Raji (cell line): ENCODE measurements around the gene TXNDC15.

Experiments used
- POLR2A ChIP-seq: IDR thresholded peaks from 2 replicates; pipeline ENCODE4 v1.6.1; 2011; ENCODE audit warnings: low read depth, low read length, control low read depth; ENCODE audit not compliant: insufficient read depth

The TXNDC15 gene

GRCh38 chr5:134911285-134912206, 37.4 kb downstream of the TXNDC15 start:
- no peak for TF ChIP-seq POLR2A

GRCh38 chr5:134913254-134913653, 39.1 kb downstream of the TXNDC15 start:
- no peak for TF ChIP-seq POLR2A

DNA sequence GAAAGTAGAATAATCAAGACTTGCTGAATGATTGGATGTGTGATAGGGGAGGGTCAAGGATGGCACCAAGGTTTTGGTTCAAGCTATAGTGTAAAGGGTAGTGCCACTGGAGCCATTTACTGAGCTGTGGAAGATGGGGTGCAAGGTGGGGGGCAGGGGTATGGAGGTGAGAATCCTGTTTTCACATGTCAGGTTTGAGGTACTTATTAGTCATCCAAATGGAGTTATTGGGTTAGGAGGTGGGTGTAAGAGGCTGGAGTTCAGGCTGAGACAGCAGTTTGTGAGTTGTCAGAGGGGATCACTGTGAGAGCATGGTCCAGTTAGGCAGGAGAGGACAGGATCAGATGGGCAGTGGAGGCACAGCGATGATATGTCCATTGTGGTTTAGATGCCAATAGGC, 39.6 kb downstream of the TXNDC15 start:
- TF ChIP-seq POLR2A = no peak

DNA sequence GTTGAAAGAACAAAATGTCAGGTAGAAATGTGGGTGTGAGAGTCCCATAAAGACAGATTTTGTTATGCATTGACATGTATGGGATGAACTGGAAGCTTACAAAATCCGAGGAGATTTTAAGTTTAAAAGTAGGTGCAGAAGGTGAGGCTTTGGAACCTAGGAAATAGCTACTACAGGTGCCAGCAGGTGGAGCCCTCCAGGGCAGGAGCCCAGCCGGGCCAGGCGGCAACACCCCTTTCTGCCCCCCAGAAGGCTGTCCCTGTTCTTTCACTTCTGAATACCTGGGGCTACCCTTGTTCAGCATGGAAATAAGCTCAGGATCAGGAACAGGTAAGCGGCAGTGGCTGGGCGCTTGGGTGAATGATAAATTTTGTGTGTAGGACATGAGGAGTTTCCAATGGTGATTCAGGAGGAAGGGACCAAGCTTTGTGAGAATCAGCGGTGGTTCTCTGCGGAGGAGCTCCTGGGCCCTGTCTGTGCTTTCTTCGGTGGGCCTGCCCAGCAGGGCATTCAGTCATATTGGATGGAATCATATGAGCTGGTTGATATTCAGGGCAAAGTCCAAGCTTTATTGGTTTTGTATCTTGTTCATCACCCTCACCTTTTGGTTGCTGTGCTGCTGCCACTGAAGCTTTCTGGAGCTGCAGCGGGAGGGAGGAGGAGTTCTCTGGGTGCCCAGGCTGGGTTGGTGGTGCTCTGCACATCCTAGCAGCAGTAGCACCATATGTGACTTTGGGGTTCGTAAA, 43.1 kb downstream of the TXNDC15 start:
- TF ChIP-seq POLR2A = no peak

GRCh38 chr5:134918861-134919260, 44.7 kb downstream of the TXNDC15 start:
- TF ChIP-seq POLR2A = no peak

GRCh38 chr5:134920848-134921575, 46.8 kb downstream of the TXNDC15 start:
- TF ChIP-seq POLR2A = no peak

GRCh38 chr5:134932508-134932907, 58.3 kb downstream of the TXNDC15 start:
- TF ChIP-seq POLR2A = no peak

GRCh38 chr5:134934202-134934601, 60.0 kb downstream of the TXNDC15 start:
- TF ChIP-seq POLR2A = no peak

- no peak for TF ChIP-seq POLR2A
Measured at GRCh38 chr5:134935711-134936602, 61.8 kb downstream of the TXNDC15 start.

- TF ChIP-seq POLR2A = no peak
Measured at GRCh38 chr5:134937526-134937925, 63.4 kb downstream of the TXNDC15 start.

DNA sequence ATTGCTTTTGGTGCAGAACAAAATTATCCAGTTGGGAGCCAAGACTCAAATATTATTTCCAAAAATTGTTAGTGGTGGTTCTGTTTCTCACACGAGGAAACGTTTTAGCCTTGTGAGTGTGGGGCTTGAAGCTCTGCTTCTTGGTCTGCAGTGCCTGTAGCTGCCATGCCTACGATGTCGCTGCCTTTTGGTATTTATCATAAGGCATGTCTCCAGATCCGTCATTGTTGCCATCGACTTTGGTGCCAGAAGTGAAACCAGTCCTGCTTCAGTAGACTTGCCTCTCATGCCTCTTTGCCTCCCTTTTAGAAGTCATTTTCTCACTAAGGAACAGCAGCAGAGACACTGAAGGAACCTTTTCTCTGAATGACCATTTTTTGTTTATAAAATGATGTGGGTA, 63.9 kb downstream of the TXNDC15 start:
- no peak for TF ChIP-seq POLR2A

GRCh38 chr5:134939500-134939899, 65.3 kb downstream of the TXNDC15 start:
- no peak for TF ChIP-seq POLR2A

GRCh38 chr5:134943547-134943946, 69.4 kb downstream of the TXNDC15 start:
- no peak for TF ChIP-seq POLR2A

DNA sequence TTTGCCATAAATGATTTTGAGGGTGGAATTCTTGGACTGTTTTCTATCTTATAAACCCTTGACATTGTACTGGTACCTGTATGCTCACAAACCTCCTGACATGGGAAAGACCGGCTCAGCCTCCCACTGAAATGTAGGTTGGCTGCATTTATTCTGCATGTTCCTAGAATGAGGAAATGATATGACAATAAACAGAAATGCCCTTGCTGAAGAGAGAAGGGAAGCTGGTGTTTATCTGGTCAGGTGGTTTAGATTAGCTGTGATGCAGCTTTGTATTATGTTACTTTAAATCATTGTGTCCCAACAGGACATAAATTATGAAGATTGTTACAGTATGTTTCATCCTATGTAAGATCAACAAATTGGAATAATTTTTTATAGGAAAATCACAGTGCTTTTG, 70.5 kb downstream of the TXNDC15 start:
- no peak for TF ChIP-seq POLR2A
